ENCODE measurements around the gene NME4. TPM values are rescaled to one million over a fixed set of nuclear protein-coding genes. Genes with fewer than 3 reads are reported as not detected.

Gene NME4
- total RNA-seq, 1 experiment from 2014 or later: 68.2 TPM

- ChIA-PET RAD21 (ENCODE audit: low non-redundant PET in 1 of 2, low total read pairs in 2 of 2, uncharacterized antibody in 2 of 2, unreplicated experiment in 2 of 2) (no interaction called here), POLR2A (no interaction called here), CTCF (no interaction called here)
- Histone ChIP-seq H3K27me3 (ENCODE audit: insufficient read depth, low read length) (no peaks in the 10 kb centered on the region), H3K79me2 (ENCODE audit: insufficient read depth, low read length) (peaks cover 15% of the 10 kb centered on the region; the same call in 1 of the 2 replicates), H3K4me2 (ENCODE audit: low read length) (no peak overlapping the region), H4K20me1 (ENCODE audit: insufficient read depth) (no peaks in the 10 kb centered on the region), H3K27ac (ENCODE audit: low read depth, low read length) (no peak overlapping the region), H3K36me3 (ENCODE audit: control insufficient read depth in 1 of 2, insufficient read depth in 2 of 2, low read length in 2 of 2) (no peaks in the 10 kb centered on the region), H3K9me2 (ENCODE audit: insufficient read depth) (no peaks in the 10 kb centered on the region), H3K9me3 (ENCODE audit: control insufficient read depth in 1 of 2, insufficient read depth in 1 of 2, low read depth in 1 of 2, low read length in 2 of 2) (no peaks in the 10 kb centered on the region), H3K4me3 (replicated peaks in 1 of 2; ENCODE audit: low read depth in 1 of 2, low read length in 2 of 2) (no peak overlapping the region), H3K9ac (ENCODE audit: low read length) (no peak overlapping the region), H3K4me1 (ENCODE audit: control insufficient read depth in 1 of 2, insufficient read depth in 2 of 2, low read length in 2 of 2) (peaks cover 0 to 17% of the 10 kb centered on the region in 2 experiments; a peak in 2 of 4 replicates), H2AFZ (ENCODE audit: low read depth, low read length, poor library complexity, severe bottlenecking) (no peak overlapping the region)
- TF ChIP-seq EZH2phosphoT487 (IDR thresholded peaks at IDR 0.05; ENCODE audit: borderline replicate concordance) (no peak), EZH2 (IDR thresholded peaks at IDR 0.05) (no peak), TCF7L2 (IDR thresholded peaks at IDR 0.05; ENCODE audit: borderline replicate concordance, extremely low read depth, insufficient read depth, insufficient read length) (no peak), ELF1 (IDR thresholded peaks at IDR 0.05; ENCODE audit: borderline replicate concordance, low read depth) (no peak), RAD21 (IDR thresholded peaks at IDR 0.05; ENCODE audit: low read depth) (no peak), EGR1 (IDR thresholded peaks at IDR 0.05; ENCODE audit: low read depth) (no peak), YY1 (IDR thresholded peaks at IDR 0.05; ENCODE audit: extremely low read depth, insufficient replicate concordance, low read depth, low read length) (no peak), CBX3 (IDR thresholded peaks at IDR 0.05; ENCODE audit: low read depth) (no peak), POLR2A (IDR thresholded peaks at IDR 0.05; ENCODE audit: borderline replicate concordance, extremely low read depth, insufficient read depth, insufficient read length) (no peak), SP1 (IDR thresholded peaks at IDR 0.05; ENCODE audit: low read depth) (no peak), CEBPB (IDR thresholded peaks at IDR 0.05; ENCODE audit: low read depth) (no peak), SIN3A (IDR thresholded peaks at IDR 0.05; ENCODE audit: low read depth) (no peak)
- TF ChIP-seq, protein P1, sequence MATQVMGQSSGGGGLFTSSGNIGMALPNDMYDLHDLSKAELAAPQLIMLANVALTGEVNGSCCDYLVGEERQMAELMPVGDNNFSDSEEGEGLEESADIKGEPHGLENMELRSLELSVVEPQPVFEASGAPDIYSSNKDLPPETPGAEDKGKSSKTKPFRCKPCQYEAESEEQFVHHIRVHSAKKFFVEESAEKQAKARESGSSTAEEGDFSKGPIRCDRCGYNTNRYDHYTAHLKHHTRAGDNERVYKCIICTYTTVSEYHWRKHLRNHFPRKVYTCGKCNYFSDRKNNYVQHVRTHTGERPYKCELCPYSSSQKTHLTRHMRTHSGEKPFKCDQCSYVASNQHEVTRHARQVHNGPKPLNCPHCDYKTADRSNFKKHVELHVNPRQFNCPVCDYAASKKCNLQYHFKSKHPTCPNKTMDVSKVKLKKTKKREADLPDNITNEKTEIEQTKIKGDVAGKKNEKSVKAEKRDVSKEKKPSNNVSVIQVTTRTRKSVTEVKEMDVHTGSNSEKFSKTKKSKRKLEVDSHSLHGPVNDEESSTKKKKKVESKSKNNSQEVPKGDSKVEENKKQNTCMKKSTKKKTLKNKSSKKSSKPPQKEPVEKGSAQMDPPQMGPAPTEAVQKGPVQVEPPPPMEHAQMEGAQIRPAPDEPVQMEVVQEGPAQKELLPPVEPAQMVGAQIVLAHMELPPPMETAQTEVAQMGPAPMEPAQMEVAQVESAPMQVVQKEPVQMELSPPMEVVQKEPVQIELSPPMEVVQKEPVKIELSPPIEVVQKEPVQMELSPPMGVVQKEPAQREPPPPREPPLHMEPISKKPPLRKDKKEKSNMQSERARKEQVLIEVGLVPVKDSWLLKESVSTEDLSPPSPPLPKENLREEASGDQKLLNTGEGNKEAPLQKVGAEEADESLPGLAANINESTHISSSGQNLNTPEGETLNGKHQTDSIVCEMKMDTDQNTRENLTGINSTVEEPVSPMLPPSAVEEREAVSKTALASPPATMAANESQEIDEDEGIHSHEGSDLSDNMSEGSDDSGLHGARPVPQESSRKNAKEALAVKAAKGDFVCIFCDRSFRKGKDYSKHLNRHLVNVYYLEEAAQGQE (IDR thresholded peaks at IDR 0.05; ENCODE audit: low read depth): no peak
- TF ChIP-seq, protein P2, sequence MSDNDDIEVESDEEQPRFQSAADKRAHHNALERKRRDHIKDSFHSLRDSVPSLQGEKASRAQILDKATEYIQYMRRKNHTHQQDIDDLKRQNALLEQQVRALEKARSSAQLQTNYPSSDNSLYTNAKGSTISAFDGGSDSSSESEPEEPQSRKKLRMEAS (IDR thresholded peaks at IDR 0.05): no peak
- TF ChIP-seq, protein P3, sequence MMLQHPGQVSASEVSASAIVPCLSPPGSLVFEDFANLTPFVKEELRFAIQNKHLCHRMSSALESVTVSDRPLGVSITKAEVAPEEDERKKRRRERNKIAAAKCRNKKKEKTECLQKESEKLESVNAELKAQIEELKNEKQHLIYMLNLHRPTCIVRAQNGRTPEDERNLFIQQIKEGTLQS (IDR thresholded peaks at IDR 0.05): no peak
- no TSS peak for BruUV-seq (replicated peaks)
- intact Hi-C loops (cut with micrococcal nuclease): no loop called here
- DNase-seq (ENCODE audit: low read depth, low spot score) (no peak), ATAC-seq (no peak)
These were observed 33.9 kb downstream of the NME4 start for GRCh38 chr16:430904-431303.

Measured in HCT116 (cell line).